ENCODE data around the gene HK1. TPM values are rescaled to one million over a fixed set of nuclear protein-coding genes. Genes with fewer than 3 reads are reported as not detected.

The HK1 gene
- total RNA-seq, 1 donor from 2014 or later: 95.0 TPM

GRCh38 chr10:69338547-69339450, 60.5 kb downstream of the HK1 start:
- H3K9ac ChIP-seq (ENCODE audit: low read length): peak overlapping the region; percentile 45
- H3K27me3 ChIP-seq (ENCODE audit: insufficient read depth, low read length): no peaks in the 10 kb centered on the region
- peak overlapping the region; percentile 60 for H3K27ac ChIP-seq (ENCODE audit: low read depth, low read length)
- H3K36me3 ChIP-seq (ENCODE audit: insufficient read depth, low read length): no peaks in the 10 kb centered on the region
- TF ChIP-seq EZH2 (IDR thresholded peaks at IDR 0.05; ENCODE audit: insufficient read depth, low read length) (no peak), CTCF (IDR thresholded peaks at IDR 0.05; ENCODE audit: insufficient read depth, low read depth, low read length) (no peak)
- H3K4me1 ChIP-seq (ENCODE audit: insufficient read depth, low read length): peaks cover 28% of the 10 kb centered on the region
- Mint-ChIP-seq H3K4me3 (ENCODE audit: unreplicated experiment) (no peak overlapping the region), H3K36me3 (ENCODE audit: low read depth, unreplicated experiment) (peaks cover 11% of the 10 kb centered on the region), H3K4me1 (ENCODE audit: low read depth, unreplicated experiment) (peaks cover 31% of the 10 kb centered on the region), H3K27ac (ENCODE audit: unreplicated experiment) (peak overlapping the region; percentile 64), H3K9me3 (ENCODE audit: unreplicated experiment) (no peaks in the 10 kb centered on the region), H3K27me3 (ENCODE audit: low read depth, unreplicated experiment) (no peaks in the 10 kb centered on the region)
- peaks cover 78% of the 10 kb centered on the region for H4K20me1 ChIP-seq (ENCODE audit: insufficient read depth, low read length)
- no peak overlapping the region for H3K4me3 ChIP-seq (ENCODE audit: insufficient read depth, low read depth, low read length)
- no peaks in the 10 kb centered on the region for H3K9me3 ChIP-seq (ENCODE audit: insufficient read depth, low read depth, low read length)
- FAIRE-seq: no peak
- DNase-seq (ENCODE audit: low read depth): no peak
- H3K4me2 ChIP-seq (ENCODE audit: low read length): peak overlapping the region; percentile 62
- peaks cover 92% of the 10 kb centered on the region for H3K79me2 ChIP-seq (ENCODE audit: insufficient read depth, low read length)
- H2AFZ ChIP-seq (ENCODE audit: low read depth, low read length): no peak overlapping the region

- Mint-ChIP-seq H3K27ac (ENCODE audit: unreplicated experiment) (peak overlapping the region; percentile 89), H3K4me1 (ENCODE audit: low read depth, unreplicated experiment) (peaks cover 29% of the 10 kb centered on the region)
- no peak overlapping the region for H3K9ac ChIP-seq (ENCODE audit: low read length)
Observed at GRCh38 chr10:69340695-69341094, 62.4 kb downstream of the HK1 start.

GRCh38 chr10:69343905-69344304, 65.6 kb downstream of the HK1 start:
- TF ChIP-seq CTCF (IDR thresholded peaks at IDR 0.05; ENCODE audit: insufficient read depth, low read depth, low read length) (no peak), EZH2 (IDR thresholded peaks at IDR 0.05; ENCODE audit: insufficient read depth, low read length) (no peak)
- H3K9ac ChIP-seq (ENCODE audit: low read length): no peak overlapping the region
- peaks cover 18% of the 10 kb centered on the region for H3K4me1 ChIP-seq (ENCODE audit: insufficient read depth, low read length)
- H3K36me3 ChIP-seq (ENCODE audit: insufficient read depth, low read length): no peaks in the 10 kb centered on the region
- Mint-ChIP-seq H3K27ac (ENCODE audit: unreplicated experiment) (no peak overlapping the region), H3K4me1 (ENCODE audit: low read depth, unreplicated experiment) (peaks cover 18% of the 10 kb centered on the region), H3K36me3 (ENCODE audit: low read depth, unreplicated experiment) (peaks cover 24% of the 10 kb centered on the region), H3K27me3 (ENCODE audit: low read depth, unreplicated experiment) (no peaks in the 10 kb centered on the region), H3K4me3 (ENCODE audit: unreplicated experiment) (no peak overlapping the region), H3K9me3 (ENCODE audit: unreplicated experiment) (no peaks in the 10 kb centered on the region)
- no peak overlapping the region for H3K27ac ChIP-seq (ENCODE audit: low read depth, low read length)
- DNase-seq (ENCODE audit: low read depth) (no peak), FAIRE-seq (no peak)
- H3K79me2 ChIP-seq (ENCODE audit: insufficient read depth, low read length): peaks cover 58% of the 10 kb centered on the region
- H4K20me1 ChIP-seq (ENCODE audit: insufficient read depth, low read length): peaks cover 54% of the 10 kb centered on the region
- H3K4me2 ChIP-seq (ENCODE audit: low read length): no peak overlapping the region
- no peaks in the 10 kb centered on the region for H3K9me3 ChIP-seq (ENCODE audit: insufficient read depth, low read depth, low read length)
- no peak overlapping the region for H3K4me3 ChIP-seq (ENCODE audit: insufficient read depth, low read depth, low read length)
- no peak overlapping the region for H2AFZ ChIP-seq (ENCODE audit: low read depth, low read length)
- H3K27me3 ChIP-seq (ENCODE audit: insufficient read depth, low read length): no peaks in the 10 kb centered on the region

More at GRCh38 chr10:69340695-69341094, 62.4 kb downstream of the HK1 start:
- no peak overlapping the region for H2AFZ ChIP-seq (ENCODE audit: low read depth, low read length)
- no peak overlapping the region for H3K4me2 ChIP-seq (ENCODE audit: low read length)
- no peaks in the 10 kb centered on the region for H3K9me3 Mint-ChIP-seq (ENCODE audit: unreplicated experiment)
- H3K27me3 ChIP-seq (ENCODE audit: insufficient read depth, low read length): no peaks in the 10 kb centered on the region
- no peak overlapping the region for H3K4me3 ChIP-seq (ENCODE audit: insufficient read depth, low read depth, low read length)
- no peak overlapping the region for H3K27ac ChIP-seq (ENCODE audit: low read depth, low read length)
- no peak for DNase-seq (ENCODE audit: low read depth)
- no peaks in the 10 kb centered on the region for H3K9me3 ChIP-seq (ENCODE audit: insufficient read depth, low read depth, low read length)
- H4K20me1 ChIP-seq (ENCODE audit: insufficient read depth, low read length): peaks cover 75% of the 10 kb centered on the region
- no peak for TF ChIP-seq EZH2 (IDR thresholded peaks at IDR 0.05; ENCODE audit: insufficient read depth, low read length)
- H3K36me3 ChIP-seq (ENCODE audit: insufficient read depth, low read length): no peaks in the 10 kb centered on the region
- FAIRE-seq: no peak
- H3K79me2 ChIP-seq (ENCODE audit: insufficient read depth, low read length): peaks cover 77% of the 10 kb centered on the region
- no peaks in the 10 kb centered on the region for H3K27me3 Mint-ChIP-seq (ENCODE audit: low read depth, unreplicated experiment)
- peaks cover 31% of the 10 kb centered on the region for H3K4me1 ChIP-seq (ENCODE audit: insufficient read depth, low read length)
- H3K36me3 Mint-ChIP-seq (ENCODE audit: low read depth, unreplicated experiment): peaks cover 19% of the 10 kb centered on the region
- no peak overlapping the region for H3K4me3 Mint-ChIP-seq (ENCODE audit: unreplicated experiment)

Measured in astrocyte (in vitro differentiated cells and primary cell).